Right lobe of liver (tissue), 4 donors: ENCODE measurements around the gene ESPNL.

Experiments used
- POLR2A ChIP-seq: fragments of 450-650 bp; IDR thresholded peaks from one replicate; pipeline ENCODE4 v1.6.1; 2017; ENCODE audit warnings: antibody characterized with exemption, mild to moderate bottlenecking
- TF ChIP-seq, protein P1 (sequence below), 4 donors: fragments of 200-600 bp in 3 of 4; fragments of 450-650 bp in 1 of 4; IDR thresholded peaks; one replicate each; pipeline versions ENCODE4 v1.5.1 to v1.8.0; 2016 to 2022; ENCODE audit warnings: antibody characterized with exemption in 4 of 4, mild to moderate bottlenecking in 2 of 4
- donor health status: DM: no; HTN: no; CAD: no.
- donor health status: DM: no; HTN: no; CAD: no.
- donor health status: DM: no; HTN: yes; CAD: no.

GRCh38 chr2:238080518-238080917 lies 19.6 kb upstream of the ESPNL start:
- TF ChIP-seq, protein P1, sequence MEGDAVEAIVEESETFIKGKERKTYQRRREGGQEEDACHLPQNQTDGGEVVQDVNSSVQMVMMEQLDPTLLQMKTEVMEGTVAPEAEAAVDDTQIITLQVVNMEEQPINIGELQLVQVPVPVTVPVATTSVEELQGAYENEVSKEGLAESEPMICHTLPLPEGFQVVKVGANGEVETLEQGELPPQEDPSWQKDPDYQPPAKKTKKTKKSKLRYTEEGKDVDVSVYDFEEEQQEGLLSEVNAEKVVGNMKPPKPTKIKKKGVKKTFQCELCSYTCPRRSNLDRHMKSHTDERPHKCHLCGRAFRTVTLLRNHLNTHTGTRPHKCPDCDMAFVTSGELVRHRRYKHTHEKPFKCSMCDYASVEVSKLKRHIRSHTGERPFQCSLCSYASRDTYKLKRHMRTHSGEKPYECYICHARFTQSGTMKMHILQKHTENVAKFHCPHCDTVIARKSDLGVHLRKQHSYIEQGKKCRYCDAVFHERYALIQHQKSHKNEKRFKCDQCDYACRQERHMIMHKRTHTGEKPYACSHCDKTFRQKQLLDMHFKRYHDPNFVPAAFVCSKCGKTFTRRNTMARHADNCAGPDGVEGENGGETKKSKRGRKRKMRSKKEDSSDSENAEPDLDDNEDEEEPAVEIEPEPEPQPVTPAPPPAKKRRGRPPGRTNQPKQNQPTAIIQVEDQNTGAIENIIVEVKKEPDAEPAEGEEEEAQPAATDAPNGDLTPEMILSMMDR (IDR thresholded peaks at IDR 0.05): no peak
- no peak for TF ChIP-seq POLR2A
